ENCODE measurements around the gene ZNF761. TPM values are rescaled to one million over a fixed set of nuclear protein-coding genes. Genes with fewer than 3 reads are reported as not detected.

The ZNF761 gene
- total and polyA plus RNA-seq, 2 of the 13 experiments (the other 11 are each of a cell fraction or from before 2014, with no cell fraction given): 11.6 to 16.2 TPM

DNA sequence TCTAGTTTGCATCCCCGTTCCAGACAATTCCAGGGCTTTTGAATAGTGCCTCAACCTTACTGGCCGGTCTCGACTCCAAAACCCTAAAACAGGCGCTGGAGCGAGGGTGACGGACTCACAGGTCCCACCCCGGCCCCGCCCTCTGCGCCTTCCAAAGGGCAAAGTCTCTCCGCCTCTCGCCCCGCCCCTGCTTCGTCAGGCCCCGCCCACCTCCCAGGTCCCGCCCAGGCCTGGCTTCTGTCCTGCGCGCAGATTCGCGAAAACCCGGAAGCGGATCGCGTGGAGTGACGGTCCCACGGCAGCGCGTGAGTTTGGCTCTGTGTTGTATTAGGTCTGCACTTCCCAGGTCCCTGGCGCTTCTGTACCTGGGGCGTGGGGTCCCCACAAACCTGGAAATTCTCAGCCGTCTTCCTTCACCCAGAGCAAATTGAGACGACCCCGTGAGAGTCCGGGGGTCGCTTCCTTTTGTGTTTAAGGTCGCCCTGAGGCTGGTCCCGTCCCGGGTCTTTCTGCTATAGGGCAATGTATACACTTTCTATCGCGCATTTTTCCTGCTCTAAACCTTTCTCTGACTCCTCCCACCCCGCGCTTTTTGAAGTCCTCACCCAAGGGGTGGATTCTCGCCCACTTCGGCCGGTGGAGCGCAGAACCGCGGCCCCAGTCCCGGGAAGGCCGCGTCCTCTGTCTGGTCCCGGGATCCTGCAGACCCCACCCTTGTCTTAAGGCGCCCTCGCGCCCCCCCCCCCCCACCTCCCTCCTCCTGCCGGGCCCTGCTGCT, 35.9 kb downstream of the ZNF761 start, which contains the start of gene ZNF813 (continued):
- TF ChIP-seq ESRRA (CRISPR knock-in tag; IDR thresholded peaks at IDR 0.05; ENCODE audit: low read depth) (no peak), SRSF4 (IDR thresholded peaks at IDR 0.05; ENCODE audit: low read depth, low read length, poor library complexity, severe bottlenecking) (no peak), SIN3A (IDR thresholded peaks at IDR 0.05; ENCODE audit: borderline replicate concordance, low read depth, low read length) (peak; percentile 84; the same call in 1 of the 2 replicates), NCOA1 (CRISPR knock-in tag; IDR thresholded peaks at IDR 0.05) (no peak), SIX4 (CRISPR knock-in tag; IDR thresholded peaks at IDR 0.05) (no peak), NFIC (IDR thresholded peaks at IDR 0.05; ENCODE audit: low read length) (no peak), SNRNP70 (IDR thresholded peaks at IDR 0.05; ENCODE audit: low read depth, low read length) (no peak), ZNF780A (CRISPR knock-in tag; IDR thresholded peaks at IDR 0.05) (no peak), RARG (CRISPR knock-in tag; IDR thresholded peaks at IDR 0.05; ENCODE audit: low read depth) (no peak), GATAD1 (CRISPR knock-in tag; IDR thresholded peaks at IDR 0.05) (peak; percentile 41; the same call in 1 of the 2 replicates), RBFOX2 (IDR thresholded peaks at IDR 0.05; ENCODE audit: low read depth, low read length) (peak; percentile 69), ZSCAN30 (CRISPR knock-in tag; IDR thresholded peaks at IDR 0.05) (no peak)
- TF ChIP-seq, protein P1, sequence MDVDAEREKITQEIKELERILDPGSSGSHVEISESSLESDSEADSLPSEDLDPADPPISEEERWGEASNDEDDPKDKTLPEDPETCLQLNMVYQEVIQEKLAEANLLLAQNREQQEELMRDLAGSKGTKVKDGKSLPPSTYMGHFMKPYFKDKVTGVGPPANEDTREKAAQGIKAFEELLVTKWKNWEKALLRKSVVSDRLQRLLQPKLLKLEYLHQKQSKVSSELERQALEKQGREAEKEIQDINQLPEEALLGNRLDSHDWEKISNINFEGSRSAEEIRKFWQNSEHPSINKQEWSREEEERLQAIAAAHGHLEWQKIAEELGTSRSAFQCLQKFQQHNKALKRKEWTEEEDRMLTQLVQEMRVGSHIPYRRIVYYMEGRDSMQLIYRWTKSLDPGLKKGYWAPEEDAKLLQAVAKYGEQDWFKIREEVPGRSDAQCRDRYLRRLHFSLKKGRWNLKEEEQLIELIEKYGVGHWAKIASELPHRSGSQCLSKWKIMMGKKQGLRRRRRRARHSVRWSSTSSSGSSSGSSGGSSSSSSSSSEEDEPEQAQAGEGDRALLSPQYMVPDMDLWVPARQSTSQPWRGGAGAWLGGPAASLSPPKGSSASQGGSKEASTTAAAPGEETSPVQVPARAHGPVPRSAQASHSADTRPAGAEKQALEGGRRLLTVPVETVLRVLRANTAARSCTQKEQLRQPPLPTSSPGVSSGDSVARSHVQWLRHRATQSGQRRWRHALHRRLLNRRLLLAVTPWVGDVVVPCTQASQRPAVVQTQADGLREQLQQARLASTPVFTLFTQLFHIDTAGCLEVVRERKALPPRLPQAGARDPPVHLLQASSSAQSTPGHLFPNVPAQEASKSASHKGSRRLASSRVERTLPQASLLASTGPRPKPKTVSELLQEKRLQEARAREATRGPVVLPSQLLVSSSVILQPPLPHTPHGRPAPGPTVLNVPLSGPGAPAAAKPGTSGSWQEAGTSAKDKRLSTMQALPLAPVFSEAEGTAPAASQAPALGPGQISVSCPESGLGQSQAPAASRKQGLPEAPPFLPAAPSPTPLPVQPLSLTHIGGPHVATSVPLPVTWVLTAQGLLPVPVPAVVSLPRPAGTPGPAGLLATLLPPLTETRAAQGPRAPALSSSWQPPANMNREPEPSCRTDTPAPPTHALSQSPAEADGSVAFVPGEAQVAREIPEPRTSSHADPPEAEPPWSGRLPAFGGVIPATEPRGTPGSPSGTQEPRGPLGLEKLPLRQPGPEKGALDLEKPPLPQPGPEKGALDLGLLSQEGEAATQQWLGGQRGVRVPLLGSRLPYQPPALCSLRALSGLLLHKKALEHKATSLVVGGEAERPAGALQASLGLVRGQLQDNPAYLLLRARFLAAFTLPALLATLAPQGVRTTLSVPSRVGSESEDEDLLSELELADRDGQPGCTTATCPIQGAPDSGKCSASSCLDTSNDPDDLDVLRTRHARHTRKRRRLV (CRISPR knock-in tag; IDR thresholded peaks at IDR 0.05): no peak
- TF ChIP-seq, protein P2, sequence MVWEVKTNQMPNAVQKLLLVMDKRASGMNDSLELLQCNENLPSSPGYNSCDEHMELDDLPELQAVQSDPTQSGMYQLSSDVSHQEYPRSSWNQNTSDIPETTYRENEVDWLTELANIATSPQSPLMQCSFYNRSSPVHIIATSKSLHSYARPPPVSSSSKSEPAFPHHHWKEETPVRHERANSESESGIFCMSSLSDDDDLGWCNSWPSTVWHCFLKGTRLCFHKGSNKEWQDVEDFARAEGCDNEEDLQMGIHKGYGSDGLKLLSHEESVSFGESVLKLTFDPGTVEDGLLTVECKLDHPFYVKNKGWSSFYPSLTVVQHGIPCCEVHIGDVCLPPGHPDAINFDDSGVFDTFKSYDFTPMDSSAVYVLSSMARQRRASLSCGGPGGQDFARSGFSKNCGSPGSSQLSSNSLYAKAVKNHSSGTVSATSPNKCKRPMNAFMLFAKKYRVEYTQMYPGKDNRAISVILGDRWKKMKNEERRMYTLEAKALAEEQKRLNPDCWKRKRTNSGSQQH (CRISPR knock-in tag; IDR thresholded peaks at IDR 0.05; ENCODE audit: low read depth): no peak
- TF ChIP-seq, protein P3, sequence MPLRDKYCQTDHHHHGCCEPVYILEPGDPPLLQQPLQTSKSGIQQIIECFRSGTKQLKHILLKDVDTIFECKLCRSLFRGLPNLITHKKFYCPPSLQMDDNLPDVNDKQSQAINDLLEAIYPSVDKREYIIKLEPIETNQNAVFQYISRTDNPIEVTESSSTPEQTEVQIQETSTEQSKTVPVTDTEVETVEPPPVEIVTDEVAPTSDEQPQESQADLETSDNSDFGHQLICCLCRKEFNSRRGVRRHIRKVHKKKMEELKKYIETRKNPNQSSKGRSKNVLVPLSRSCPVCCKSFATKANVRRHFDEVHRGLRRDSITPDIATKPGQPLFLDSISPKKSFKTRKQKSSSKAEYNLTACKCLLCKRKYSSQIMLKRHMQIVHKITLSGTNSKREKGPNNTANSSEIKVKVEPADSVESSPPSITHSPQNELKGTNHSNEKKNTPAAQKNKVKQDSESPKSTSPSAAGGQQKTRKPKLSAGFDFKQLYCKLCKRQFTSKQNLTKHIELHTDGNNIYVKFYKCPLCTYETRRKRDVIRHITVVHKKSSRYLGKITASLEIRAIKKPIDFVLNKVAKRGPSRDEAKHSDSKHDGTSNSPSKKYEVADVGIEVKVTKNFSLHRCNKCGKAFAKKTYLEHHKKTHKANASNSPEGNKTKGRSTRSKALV (CRISPR knock-in tag; IDR thresholded peaks at IDR 0.05): no peak
- TF ChIP-seq, protein P4, sequence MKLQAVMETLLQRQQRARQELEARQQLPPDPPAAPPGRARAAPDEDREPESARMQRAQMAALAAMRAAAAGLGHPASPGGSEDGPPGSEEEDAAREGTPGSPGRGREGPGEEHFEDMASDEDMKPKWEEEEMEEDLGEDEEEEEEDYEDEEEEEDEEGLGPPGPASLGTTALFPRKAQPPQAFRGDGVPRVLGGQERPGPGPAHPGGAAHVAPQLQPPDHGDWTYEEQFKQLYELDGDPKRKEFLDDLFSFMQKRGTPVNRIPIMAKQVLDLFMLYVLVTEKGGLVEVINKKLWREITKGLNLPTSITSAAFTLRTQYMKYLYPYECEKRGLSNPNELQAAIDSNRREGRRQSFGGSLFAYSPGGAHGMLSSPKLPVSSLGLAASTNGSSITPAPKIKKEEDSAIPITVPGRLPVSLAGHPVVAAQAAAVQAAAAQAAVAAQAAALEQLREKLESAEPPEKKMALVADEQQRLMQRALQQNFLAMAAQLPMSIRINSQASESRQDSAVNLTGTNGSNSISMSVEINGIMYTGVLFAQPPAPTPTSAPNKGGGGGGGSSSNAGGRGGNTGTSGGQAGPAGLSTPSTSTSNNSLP (IDR thresholded peaks at IDR 0.05; ENCODE audit: low read depth, low read length): no peak

Measured in HepG2 (cell line).